Activated naive CD4-positive, alpha-beta T cell treated with anti-CD3 and anti-CD28 coated beads, Interleukin-2, amount 50 U/mL, for 16 hours (primary cell): ENCODE measurements around the gene CAB39.
A peak's percentile ranks its signal among the peaks of the same experiment; 100 is the strongest.

ENCODE experiments used
- DNase-seq: peaks from one replicate; pipeline ENCODE4 v3.0.0-alpha.2; 2020

Gene CAB39

GRCh38 chr2:230823264-230823964 lies 110.8 kb downstream of the CAB39 start:
- no peak for DNase-seq

GRCh38 chr2:230824406-230824978 lies 111.8 kb downstream of the CAB39 start:
- peak; percentile 38 for DNase-seq

- no peak for DNase-seq
Observed at GRCh38 chr2:230825354-230825753, 112.7 kb downstream of the CAB39 start.

- DNase-seq: no peak
Observed at GRCh38 chr2:230827774-230828271, 115.2 kb downstream of the CAB39 start.

GRCh38 chr2:230828272-230828961 lies 115.8 kb downstream of the CAB39 start:
- no peak for DNase-seq

- DNase-seq: no peak
Observed at GRCh38 chr2:230829293-230829692, 116.7 kb downstream of the CAB39 start.

- DNase-seq: no peak
Observed at GRCh38 chr2:230829959-230830358, 117.3 kb downstream of the CAB39 start.

- no peak for DNase-seq
Observed at GRCh38 chr2:230830428-230830827, 117.8 kb downstream of the CAB39 start.

- no peak for DNase-seq
Observed at GRCh38 chr2:230840301-230840700, 127.7 kb downstream of the CAB39 start.

- DNase-seq: no peak
Observed at GRCh38 chr2:230842473-230842872, 129.8 kb downstream of the CAB39 start.

- DNase-seq: no peak
Observed at GRCh38 chr2:230843132-230843531, 130.5 kb downstream of the CAB39 start.

- DNase-seq: no peak
Observed at GRCh38 chr2:230846360-230846759, 133.7 kb downstream of the CAB39 start.

- peak; percentile 90 for DNase-seq
Observed at GRCh38 chr2:230847883-230848388, 135.3 kb downstream of the CAB39 start.

- peak; percentile 72 for DNase-seq
Observed at GRCh38 chr2:230849633-230850357, 137.2 kb downstream of the CAB39 start.

GRCh38 chr2:230850358-230850658 lies 137.7 kb downstream of the CAB39 start:
- no peak for DNase-seq

- DNase-seq: no peak
Observed at GRCh38 chr2:230852113-230852512, 139.5 kb downstream of the CAB39 start.

- no peak for DNase-seq
Observed at GRCh38 chr2:230861552-230862255, 149.1 kb downstream of the CAB39 start.

- DNase-seq: no peak
Observed at GRCh38 chr2:230862292-230862691, 149.7 kb downstream of the CAB39 start.

GRCh38 chr2:230863031-230863430 lies 150.4 kb downstream of the CAB39 start:
- no peak for DNase-seq

GRCh38 chr2:230863442-230864121 lies 150.9 kb downstream of the CAB39 start:
- no peak for DNase-seq

GRCh38 chr2:230864122-230864604 lies 151.5 kb downstream of the CAB39 start:
- no peak for DNase-seq
